ENCODE measurements around the gene KRT9.

DNA sequence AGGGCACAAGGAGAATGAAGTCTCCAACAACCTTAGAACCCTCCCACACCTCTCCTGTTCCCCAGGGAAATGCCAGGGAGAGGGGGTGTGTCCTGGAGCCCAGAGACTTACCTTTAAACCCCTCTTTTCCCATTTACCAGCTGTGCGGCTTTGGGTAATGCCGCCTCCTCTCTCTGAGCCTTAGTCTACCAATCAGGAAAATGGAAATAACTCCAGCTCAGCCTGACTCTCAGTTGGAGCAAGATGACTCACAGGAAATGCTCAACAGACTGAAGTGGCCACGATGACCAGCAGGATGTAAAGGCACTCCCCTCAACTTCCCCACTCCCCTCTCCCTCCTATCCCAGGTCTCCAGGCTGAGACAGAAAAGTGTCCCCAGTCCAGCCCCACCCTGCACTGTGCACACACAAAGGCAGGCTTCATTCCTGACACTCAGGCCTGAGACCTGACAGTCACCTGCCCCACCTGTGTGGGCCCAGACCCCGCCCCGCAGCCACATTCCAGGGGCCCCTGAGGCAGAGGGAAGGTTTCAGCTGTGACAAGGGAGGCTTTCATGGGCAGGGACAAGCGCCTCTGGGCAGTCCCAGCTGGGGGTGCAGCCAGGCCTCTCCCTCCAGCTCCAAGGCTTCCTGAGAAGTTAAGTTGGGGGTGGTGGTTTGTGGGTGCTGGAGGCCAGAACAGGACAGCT lies 50.1 kb downstream of the KRT9 start:
- TF ChIP-seq, protein P1, sequence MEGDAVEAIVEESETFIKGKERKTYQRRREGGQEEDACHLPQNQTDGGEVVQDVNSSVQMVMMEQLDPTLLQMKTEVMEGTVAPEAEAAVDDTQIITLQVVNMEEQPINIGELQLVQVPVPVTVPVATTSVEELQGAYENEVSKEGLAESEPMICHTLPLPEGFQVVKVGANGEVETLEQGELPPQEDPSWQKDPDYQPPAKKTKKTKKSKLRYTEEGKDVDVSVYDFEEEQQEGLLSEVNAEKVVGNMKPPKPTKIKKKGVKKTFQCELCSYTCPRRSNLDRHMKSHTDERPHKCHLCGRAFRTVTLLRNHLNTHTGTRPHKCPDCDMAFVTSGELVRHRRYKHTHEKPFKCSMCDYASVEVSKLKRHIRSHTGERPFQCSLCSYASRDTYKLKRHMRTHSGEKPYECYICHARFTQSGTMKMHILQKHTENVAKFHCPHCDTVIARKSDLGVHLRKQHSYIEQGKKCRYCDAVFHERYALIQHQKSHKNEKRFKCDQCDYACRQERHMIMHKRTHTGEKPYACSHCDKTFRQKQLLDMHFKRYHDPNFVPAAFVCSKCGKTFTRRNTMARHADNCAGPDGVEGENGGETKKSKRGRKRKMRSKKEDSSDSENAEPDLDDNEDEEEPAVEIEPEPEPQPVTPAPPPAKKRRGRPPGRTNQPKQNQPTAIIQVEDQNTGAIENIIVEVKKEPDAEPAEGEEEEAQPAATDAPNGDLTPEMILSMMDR (IDR thresholded peaks at IDR 0.05): peak in 1 of 3 donors; percentile 38
- peak in 2 of 3 donors; percentile 32 to 53 for TF ChIP-seq POLR2AphosphoS5 (IDR thresholded peaks at IDR 0.05)
- TF ChIP-seq POLR2A (IDR thresholded peaks at IDR 0.05): no peak
